Stimulated activated CD8-positive, alpha-beta memory T cell treated with anti-CD3 and anti-CD28 coated beads, Interleukin-4, amount 100 ng/mL, for 1 hour (primary cell): ENCODE measurements around the gene EEF2KMT.
"Not testable (repeated sequence)": the region's sequence is repeated elsewhere in the genome, so short reads cannot be mapped to it uniquely, and the experiment has no call there.

Experiments used
- DNase-seq, 2 donors: peaks; one replicate each; pipeline ENCODE4 v3.0.0-alpha.2; 2020; ENCODE audit warnings: low read depth in 2 of 2, low spot score in 1 of 2

EEF2KMT gene

DNA sequence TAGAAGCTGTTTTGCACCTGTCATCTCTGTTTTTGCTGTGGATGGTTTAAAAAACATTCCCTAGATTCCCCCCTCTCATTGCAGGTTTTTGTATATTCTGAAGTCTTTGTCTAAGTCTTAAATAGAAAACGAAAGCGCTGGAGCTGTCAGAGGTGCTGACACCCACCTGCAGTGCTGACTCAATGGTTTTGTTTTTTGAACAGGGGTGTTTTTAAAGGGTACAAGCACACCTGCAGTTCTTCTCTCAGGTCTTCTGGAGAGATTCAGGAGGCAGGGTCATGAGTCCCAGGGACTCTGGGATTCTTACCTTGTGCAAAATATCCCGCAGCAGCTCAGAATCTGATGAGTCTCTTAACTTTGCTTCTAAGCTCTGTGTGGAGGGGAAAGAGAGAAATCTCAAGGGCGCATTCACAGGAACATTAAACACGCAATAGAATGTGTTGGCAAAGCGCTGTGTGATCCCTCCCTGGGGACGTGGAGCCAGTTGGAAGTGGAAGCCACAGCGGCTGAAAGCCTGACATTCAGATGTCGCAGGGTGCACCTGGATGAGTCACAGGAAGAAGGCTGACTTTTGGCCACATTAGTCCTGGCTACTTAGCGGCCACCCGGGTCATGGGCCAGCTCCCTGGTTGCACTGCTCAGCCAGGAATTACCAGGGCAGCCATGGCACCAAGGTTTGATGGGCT is 2.3 kb downstream of the EEF2KMT start:
- not testable (repeated sequence) for DNase-seq

GRCh38 chr16:5093746-5094145 is 3.8 kb downstream of the EEF2KMT start:
- not testable (repeated sequence) for DNase-seq

DNA sequence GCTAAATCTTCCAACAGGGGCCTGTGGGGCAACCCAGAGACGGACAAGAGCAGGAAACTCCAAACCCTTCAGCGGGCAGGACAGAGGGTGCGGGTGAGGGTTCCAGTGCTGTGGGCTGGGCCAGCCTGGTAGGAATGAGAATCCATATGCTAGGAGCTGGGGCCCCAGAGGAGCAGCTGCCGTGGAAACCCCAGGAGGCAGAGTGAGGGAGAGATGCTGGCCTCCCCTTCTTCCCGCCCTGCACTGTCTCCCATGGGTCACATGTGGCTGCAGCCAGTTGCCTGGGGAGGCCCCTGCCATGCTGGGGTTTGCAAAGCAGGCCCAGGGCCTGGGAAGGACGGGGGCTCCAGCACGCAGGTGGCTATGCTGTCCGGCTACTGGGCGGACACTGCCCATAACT is 4.5 kb downstream of the EEF2KMT start:
- DNase-seq, result not testable (repeated sequence)

DNA sequence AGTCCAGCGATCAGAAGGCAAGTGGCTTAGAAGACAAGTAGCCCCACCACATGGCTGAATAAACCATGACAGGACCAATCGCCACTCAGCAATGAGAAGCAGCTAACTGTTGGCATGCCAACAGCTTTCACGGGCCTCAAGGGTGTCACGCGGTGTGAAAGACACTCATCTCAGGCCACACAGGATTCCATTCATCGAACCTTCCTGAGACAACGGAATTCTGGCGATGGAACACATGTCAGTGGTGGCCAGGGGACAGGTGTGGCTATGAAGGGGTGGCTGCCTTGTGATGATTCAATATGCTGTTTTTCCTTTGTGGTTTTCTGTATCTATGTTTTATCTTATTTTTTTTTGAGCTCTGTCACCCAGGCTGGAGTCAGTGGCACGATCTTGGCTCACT is 7.0 kb downstream of the EEF2KMT start:
- DNase-seq, result not testable (repeated sequence)

DNA sequence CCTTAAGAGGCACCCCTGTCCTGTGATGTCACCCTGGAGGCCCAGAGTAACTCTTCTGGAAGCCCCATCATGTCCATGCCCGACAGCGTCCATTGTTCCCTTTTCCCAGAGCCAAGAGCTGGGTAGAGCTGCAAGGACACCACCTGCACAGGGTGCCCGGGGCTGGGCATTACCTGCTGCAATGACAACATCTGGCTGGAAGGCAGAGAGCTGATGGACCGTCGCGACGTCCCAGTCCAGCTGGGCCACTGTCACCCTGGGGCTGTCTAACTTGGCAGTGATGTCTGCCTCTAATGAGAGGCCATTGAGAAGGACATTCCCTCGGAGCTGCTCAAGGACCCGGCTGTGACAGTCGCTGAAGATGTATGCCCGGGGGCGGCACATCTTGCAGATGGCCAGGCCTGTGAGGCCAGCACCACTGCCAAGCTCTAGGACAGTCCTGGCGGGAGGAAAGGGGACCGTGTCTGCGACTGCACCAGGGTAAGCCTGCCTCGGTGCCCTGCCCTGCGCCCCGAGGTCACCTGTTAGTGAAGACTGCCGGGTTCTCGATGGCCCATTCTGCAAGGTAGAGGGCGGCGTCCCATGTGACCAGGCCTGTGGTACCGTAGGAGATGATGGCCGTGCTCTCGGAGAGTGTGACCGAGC is 7.6 kb downstream of the EEF2KMT start:
- not testable (repeated sequence) for DNase-seq

DNA sequence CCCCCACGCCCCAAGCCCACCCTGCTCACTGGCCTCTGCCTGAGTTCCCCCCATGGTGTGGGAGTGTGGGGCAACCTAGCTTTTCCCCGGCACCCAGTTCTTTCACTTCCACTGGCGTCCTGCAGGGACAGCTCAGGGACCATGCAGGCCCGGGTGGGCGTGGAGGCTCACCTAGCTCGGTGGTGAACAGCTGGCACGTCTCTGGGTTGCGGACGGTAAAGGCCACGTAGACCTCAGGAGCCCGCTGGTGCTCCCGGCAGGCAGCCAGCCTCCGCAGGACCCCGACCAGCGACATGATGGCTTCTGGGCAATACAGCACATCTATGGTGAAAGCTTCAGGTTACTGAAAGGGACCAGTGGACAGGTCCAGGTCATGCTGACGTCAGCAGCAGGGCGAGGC is 8.7 kb downstream of the EEF2KMT start:
- DNase-seq, result not testable (repeated sequence)

- DNase-seq, result not testable (repeated sequence)
These were observed 9.4 kb downstream of the EEF2KMT start for GRCh38 chr16:5088086-5088790.

- not testable (repeated sequence) for DNase-seq
These were observed 11.9 kb downstream of the EEF2KMT start for GRCh38 chr16:5085716-5086115.

DNA sequence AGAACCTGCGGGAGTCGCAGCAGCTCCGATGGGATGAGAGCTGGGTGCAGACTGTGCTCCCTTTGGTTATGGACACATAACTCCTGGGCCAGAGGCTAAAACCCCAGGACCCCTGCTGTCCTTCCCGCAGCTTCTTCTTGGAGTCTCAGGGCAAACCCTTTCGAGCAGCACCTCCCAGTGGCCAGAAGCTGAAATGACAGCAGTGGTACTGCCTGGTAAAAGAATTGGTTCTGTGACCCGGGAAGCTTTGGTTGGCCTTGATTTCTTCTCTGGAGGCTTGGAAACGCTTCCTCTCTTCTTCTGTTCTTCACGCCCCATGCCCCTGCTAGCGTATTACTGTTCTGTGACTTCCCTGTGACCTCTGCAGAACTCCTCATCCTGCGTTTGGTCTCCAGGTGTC is 12.8 kb downstream of the EEF2KMT start:
- peak in 1 of 2 donors; percentile 17 for DNase-seq

DNA sequence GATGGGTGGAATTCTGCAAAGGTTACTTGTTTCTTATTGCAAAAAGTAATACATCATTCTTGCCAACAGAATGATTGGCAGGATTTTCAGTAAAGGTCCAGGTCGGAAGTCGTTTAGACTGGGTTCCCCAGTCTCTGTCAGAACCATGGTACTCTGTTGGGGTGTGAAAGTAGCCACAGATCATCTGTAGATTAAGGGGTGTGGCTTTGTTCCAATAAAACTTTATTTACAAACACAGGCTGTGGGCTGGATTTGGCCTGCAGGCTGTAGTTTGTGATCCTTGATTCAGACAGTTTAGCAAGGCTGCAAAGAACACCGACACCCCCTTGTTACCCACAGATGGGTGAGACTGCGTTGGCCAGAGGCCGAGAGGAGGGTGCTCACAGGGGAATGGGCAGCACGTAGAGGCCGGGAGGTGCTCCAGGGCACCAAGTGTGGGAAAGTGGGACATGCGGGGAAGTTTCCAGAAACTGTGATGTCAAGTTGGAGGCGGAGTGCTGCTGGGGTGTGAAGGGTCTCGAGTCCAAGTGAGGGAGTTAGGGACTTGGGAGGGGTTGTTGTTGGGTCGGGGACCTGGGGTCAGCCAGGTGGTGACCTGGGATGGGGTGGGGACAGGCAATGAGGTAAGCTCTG is 13.4 kb downstream of the EEF2KMT start:
- DNase-seq, result not testable (repeated sequence)

- not testable (repeated sequence) for DNase-seq
These were observed 13.9 kb downstream of the EEF2KMT start for GRCh38 chr16:5083646-5084045.

DNA sequence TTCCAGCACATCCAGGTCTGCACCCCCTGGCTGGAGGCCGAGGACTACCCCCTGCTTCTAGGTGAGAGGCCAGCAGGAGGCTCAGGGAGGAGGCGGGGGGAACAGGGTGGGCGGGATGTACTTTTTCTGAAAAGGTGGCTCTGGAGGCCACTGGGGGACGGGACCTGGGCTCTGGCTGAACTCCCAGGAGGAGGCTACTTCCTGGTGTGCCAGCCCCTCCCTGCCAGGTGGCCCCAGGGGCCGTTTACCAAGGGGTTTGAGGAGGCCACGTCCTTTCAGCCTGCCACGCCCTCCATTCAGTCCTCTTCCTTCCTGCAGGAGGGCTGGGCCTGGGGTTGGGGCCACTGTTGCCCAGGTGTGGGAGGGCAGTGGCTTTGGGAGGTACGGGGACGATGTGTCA is 16.6 kb downstream of the EEF2KMT start:
- not testable (repeated sequence) for DNase-seq

GRCh38 chr16:5080461-5080860 is 17.1 kb downstream of the EEF2KMT start:
- not testable (repeated sequence) for DNase-seq

DNA sequence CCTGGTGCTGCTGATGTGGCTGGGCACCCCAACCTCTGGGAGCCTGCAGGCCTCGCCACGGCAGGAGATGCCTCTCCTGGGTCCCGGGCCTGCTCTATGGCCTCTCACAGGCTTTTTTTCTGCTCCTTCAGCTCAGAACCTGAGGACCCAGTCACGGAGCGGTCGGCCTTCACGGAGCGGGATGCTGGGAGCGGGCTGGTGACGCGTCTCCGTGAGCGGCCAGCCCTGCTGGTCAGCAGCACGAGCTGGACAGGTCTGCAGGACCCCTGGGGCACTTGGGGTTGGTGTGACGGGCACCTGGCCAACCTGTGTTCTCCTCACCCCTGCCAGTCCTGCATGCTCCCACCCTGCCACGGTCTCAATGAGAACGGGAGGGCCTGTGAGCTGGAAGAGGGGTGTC is 19.0 kb downstream of the EEF2KMT start:
- DNase-seq, result no peak

DNA sequence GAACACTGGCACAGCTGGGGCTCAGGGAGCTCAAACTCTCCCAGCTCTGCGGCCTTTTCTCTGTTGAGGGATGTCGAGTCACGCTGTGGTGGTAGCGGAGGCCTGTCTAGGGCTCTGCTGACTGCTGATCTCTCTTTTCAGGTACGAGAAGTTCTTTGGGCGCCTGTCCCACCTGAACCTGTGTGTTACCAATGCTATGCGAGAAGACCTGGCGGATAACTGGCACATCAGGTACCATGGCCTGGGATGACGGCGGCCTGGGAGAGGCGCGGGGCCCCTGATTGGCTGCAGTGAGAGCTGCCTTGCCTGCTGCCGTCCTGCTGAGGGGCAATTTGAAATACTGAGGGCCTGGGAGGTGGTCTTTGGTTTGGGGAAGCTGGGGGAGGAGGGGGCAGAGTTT is 20.3 kb downstream of the EEF2KMT start:
- no peak for DNase-seq

DNA sequence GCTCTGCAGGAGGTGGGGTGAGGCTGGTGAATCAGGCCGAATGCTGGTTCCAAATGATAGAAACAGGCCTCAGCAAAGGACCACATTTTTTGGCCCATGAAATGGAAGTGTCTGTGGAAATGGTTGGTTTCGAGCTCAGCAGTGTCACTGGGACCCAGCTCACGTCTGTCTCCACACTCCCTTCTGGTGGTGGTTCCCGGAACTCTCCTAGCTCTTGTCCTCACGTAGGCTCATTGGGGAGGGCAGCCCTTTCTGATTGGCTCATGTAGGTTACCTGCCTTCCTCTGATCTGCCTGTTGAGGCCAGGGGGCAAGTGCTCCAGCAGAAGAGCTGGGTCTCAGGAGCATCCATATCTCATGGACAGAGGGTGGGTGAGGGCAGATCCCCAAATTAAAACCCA is 22.0 kb downstream of the EEF2KMT start:
- DNase-seq, result no peak

GRCh38 chr16:5073771-5074170 is 23.8 kb downstream of the EEF2KMT start:
- DNase-seq, result not testable (repeated sequence)

DNA sequence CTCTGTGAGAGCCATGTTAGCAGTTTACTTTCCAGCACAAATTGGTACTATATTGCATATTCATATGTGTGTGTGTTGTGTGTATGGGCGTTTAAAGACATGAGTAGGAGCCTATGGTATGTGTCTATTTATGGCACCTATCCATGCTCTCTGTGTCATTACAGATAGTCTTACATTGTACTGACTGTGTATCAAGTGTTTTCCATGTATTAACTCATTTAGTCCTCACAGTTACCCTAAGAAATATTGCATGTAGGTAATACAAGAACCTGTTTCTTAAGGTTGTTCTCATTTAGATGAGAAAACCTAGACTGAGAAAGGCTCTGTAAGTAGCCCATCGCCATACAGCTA is 24.3 kb downstream of the EEF2KMT start:
- DNase-seq, result no peak

- DNase-seq, result no peak
These were observed 25.0 kb downstream of the EEF2KMT start for GRCh38 chr16:5072334-5073278.

DNA sequence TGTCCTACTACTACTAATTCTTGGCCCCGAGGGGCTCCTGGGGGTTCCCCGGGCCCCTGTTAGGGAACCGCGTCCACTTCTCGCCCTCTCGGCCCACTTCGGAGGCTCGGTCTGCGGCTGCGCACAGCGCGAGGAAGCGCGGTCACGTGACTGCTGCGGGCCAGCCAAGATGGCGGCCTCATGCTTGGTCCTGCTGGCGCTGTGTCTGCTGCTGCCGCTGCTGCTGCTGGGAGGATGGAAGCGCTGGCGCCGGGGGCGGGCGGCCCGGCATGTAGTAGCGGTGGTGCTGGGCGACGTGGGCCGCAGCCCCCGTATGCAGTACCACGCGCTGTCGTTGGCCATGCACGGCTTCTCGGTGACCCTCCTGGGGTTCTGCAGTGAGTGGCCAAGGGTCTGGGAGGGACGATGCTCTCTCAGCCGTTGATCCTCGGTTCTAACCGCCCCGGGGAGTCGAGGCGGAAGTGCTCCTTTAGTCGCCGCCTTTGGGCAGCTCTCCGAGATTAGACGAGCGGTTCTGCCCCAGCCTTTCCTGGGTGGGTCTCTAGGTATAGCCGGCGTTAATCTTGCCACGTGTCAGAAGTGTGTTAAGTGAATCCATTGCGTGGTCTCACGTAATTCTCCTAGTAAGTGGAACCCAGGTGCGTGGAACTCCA is 25.8 kb downstream of the EEF2KMT start, which contains the start of gene ALG1:
TSS of gene ALG1 (plus strand) at position 163 of the 653 bp plus-strand sequence. CDS start at position 170, 7 bp downstream.
- DNase-seq, result peak; percentile 70 to 82
